WTC11 (cell line): ENCODE data around the gene PRKCZ. TPM values are rescaled to one million over a fixed set of nuclear protein-coding genes. Genes with fewer than 3 reads are reported as not detected.

Source experiments
- ATAC-seq: fragments of 200-7000 bp; cut with Tn5 transposase; 2 replicates; pipeline ENCODE4 v1.10.0; 2021; ENCODE audit warnings: mild to moderate bottlenecking, moderate library complexity
- CTCF ChIA-PET: fragments of 300-600 bp; sonication (Branson Sonifier 250); formaldehyde crosslinking; loops from one replicate; lab custom pipeline; 2021; ENCODE audit warnings: antibody characterized with exemption; lab: Charles Lee
- POLR2A ChIA-PET: fragments of 350-600 bp; sonication (Branson Sonifier 250); formaldehyde crosslinking; loops from one replicate; lab custom pipeline; 2021; ENCODE audit warnings: antibody characterized with exemption; lab: Charles Lee
- DNase-seq: peaks from one replicate; pipeline ENCODE4 v3.0.0; 2021; ENCODE audit warnings: low spot score
- H3K27ac Mint-ChIP-seq: 2 replicates; pipeline ENCODE4 v1.8.0; 2021; ENCODE audit warnings: mixed read lengths
- H3K27me3 Mint-ChIP-seq: 2 replicates; pipeline ENCODE4 v1.8.0; 2021; ENCODE audit warnings: low read depth, mild to moderate bottlenecking, moderate library complexity, mixed read lengths
- H3K36me3 Mint-ChIP-seq: 2 replicates; pipeline ENCODE4 v1.8.0; 2021; ENCODE audit warnings: mixed read lengths
- H3K4me1 Mint-ChIP-seq: 2 replicates; pipeline ENCODE4 v1.8.0; 2022; ENCODE audit warnings: mixed read lengths
- H3K4me3 Mint-ChIP-seq: 2 replicates; pipeline ENCODE4 v1.8.0; 2021; ENCODE audit warnings: mild to moderate bottlenecking, moderate library complexity, mixed read lengths
- H3K9me3 Mint-ChIP-seq: 2 replicates; pipeline ENCODE4 v1.8.0; 2021; ENCODE audit warnings: mixed read lengths
- ATF2 ChIP-seq: sonication (generic); formaldehyde crosslinking; IDR thresholded peaks from 2 replicates; pipeline ENCODE4 v1.8.1; 2022; ENCODE audit warnings: low read depth, missing genetic modification reagents, borderline replicate concordance
- ERG ChIP-seq: fragments of 250-450 bp; sonication (Bioruptor Pico); IDR thresholded peaks from 2 replicates; pipeline ENCODE4 v1.8.0; 2021; ENCODE audit warnings: mild to moderate bottlenecking
- FOXJ3 ChIP-seq: sonication (generic); formaldehyde crosslinking; IDR thresholded peaks from 2 replicates; pipeline ENCODE4 v1.9.0; 2021; ENCODE audit warnings: missing genetic modification reagents, mild to moderate bottlenecking, borderline replicate concordance
- FOXP1 ChIP-seq: sonication (generic); formaldehyde crosslinking; IDR thresholded peaks from 2 replicates; pipeline ENCODE4 v1.8.0; 2022; ENCODE audit warnings: missing genetic modification reagents, mild to moderate bottlenecking, moderate library complexity, borderline replicate concordance
- IRF1 ChIP-seq: sonication (generic); formaldehyde crosslinking; IDR thresholded peaks from 2 replicates; pipeline ENCODE4 v1.8.0; 2023; ENCODE audit warnings: missing genetic modification reagents
- PRRX2 ChIP-seq: fragments of 250-450 bp; sonication (Bioruptor Pico); IDR thresholded peaks from 2 replicates; pipeline ENCODE4 v1.8.0; 2021; ENCODE audit warnings: mild to moderate bottlenecking
- RORB ChIP-seq: fragments of 250-450 bp; sonication (Bioruptor Pico); IDR thresholded peaks from 2 replicates; pipeline ENCODE4 v1.9.0; 2021; ENCODE audit warnings: mild to moderate bottlenecking
- SOX15 ChIP-seq: fragments of 250-450 bp; sonication (Bioruptor Pico); IDR thresholded peaks from 2 replicates; pipeline ENCODE4 v1.9.0; 2021; ENCODE audit warnings: mild to moderate bottlenecking
- SP1 ChIP-seq: sonication (generic); formaldehyde crosslinking; conservative IDR thresholded peaks from 2 replicates; pipeline ENCODE4 v1.8.1; 2022; ENCODE audit warnings: missing genetic modification reagents
- ZNF423 ChIP-seq: fragments of 250-450 bp; sonication (Bioruptor Pico); IDR thresholded peaks from 2 replicates; pipeline ENCODE4 v2.1.2; 2022; ENCODE audit warnings: mild to moderate bottlenecking, moderate library complexity
- ZNF512 ChIP-seq: sonication (generic); formaldehyde crosslinking; IDR thresholded peaks from 2 replicates; pipeline ENCODE4 v1.8.1; 2022; ENCODE audit warnings: missing genetic modification reagents, borderline replicate concordance
- ZNF532 ChIP-seq: fragments of 250-450 bp; sonication (Bioruptor Pico); IDR thresholded peaks from 2 replicates; pipeline ENCODE4 v1.9.0; 2021; ENCODE audit warnings: mild to moderate bottlenecking, borderline replicate concordance
- total RNA-seq: library from RNA; stranded (reverse); gene quantifications from 3 replicates; pipeline ENCODE4 v1.2.3, GENCODE V29; 2021

PRKCZ gene
- total RNA-seq, 1 experiment from 2014 or later = 52.5 TPM

- TF ChIP-seq ZNF532 (CRISPR knock-in tag) = no peak
- no peak for TF ChIP-seq IRF1 (CRISPR knock-in tag)
- TF ChIP-seq RORB (CRISPR knock-in tag) = no peak
- TF ChIP-seq, all 79 proteins: peak for 7
Observed at GRCh38 chr1:2003541-2004131, 46.6 kb upstream of the PRKCZ start, which contains the start of gene CFAP74 (continued).

GRCh38 chr1:2004856-2005255 lies 45.4 kb upstream of the PRKCZ start:
- DNase-seq = no peak
- POLR2A ChIA-PET = no interaction called here
- no peak for TF ChIP-seq SOX15
- TF ChIP-seq ERG = no peak
- TF ChIP-seq ZNF512 (CRISPR knock-in tag) = no peak
- TF ChIP-seq ZNF423 = no peak
- no peak for TF ChIP-seq PRRX2 (CRISPR knock-in tag)
- no peak for TF ChIP-seq SP1 (CRISPR knock-in tag)
- TF ChIP-seq ATF2 (CRISPR knock-in tag) = no peak
- no peak for TF ChIP-seq FOXJ3
- no peak for TF ChIP-seq FOXP1 (CRISPR knock-in tag)
- no peaks in the 10 kb centered on the region for H3K9me3 Mint-ChIP-seq
- no peak overlapping the region for H3K27ac Mint-ChIP-seq
- no peaks in the 10 kb centered on the region for H3K4me1 Mint-ChIP-seq
- no peak for ATAC-seq
- no peaks in the 10 kb centered on the region; the same call in 1 of the 2 replicates for H3K27me3 Mint-ChIP-seq
- CTCF ChIA-PET = interaction anchor here (1.2 to 1.6 kb wide), 2 partner anchors 16 to 45 kb away, joined by 3 to 4 read pairs; no protein-coding TSS in a partner anchor
- no peaks in the 10 kb centered on the region for H3K36me3 Mint-ChIP-seq
- no peak overlapping the region for H3K4me3 Mint-ChIP-seq
